HepG2 (cell line): ENCODE results near the gene ABHD12. TPM values are rescaled to one million over a fixed set of nuclear protein-coding genes. Genes with fewer than 3 reads are reported as not detected.

Source experiments
- DPF2 ChIP-seq: sonication (generic); formaldehyde crosslinking; IDR thresholded peaks from 2 replicates; pipeline ENCODE4 v1.4.0; 2020; ENCODE audit warnings: mild to moderate bottlenecking, low read depth, missing genetic modification reagents, borderline replicate concordance
- ELF1 ChIP-seq: sonication (generic); formaldehyde crosslinking; IDR thresholded peaks from 2 replicates; pipeline ENCODE4 v1.4.0; 2020; ENCODE audit warnings: missing genetic modification reagents
- FOXA1 ChIP-seq, 2 experiments: fragments of 450-650 bp in 1 of 2; sonication (generic) in 1 of 2; formaldehyde crosslinking in 1 of 2; IDR thresholded peaks; 2 replicates each; pipeline versions ENCODE4 v1.4.0 to v1.6.1; 2016 to 2020; ENCODE audit warnings: missing genetic modification reagents in 1 of 2
- FOXK2 ChIP-seq: fragments of 450-650 bp; IDR thresholded peaks from 2 replicates; pipeline ENCODE4 v1.6.1; 2016
- HNF1A ChIP-seq, 2 experiments: sonication (generic) in 1 of 2; formaldehyde crosslinking in 1 of 2; IDR thresholded peaks; 2 replicates each; pipeline versions ENCODE4 v1.4.0 to v1.6.1; 2016 to 2020; ENCODE audit warnings: borderline replicate concordance in 1 of 2, low read depth in 1 of 2, mild to moderate bottlenecking in 1 of 2, missing genetic modification reagents in 1 of 2
- KAT8 ChIP-seq: IDR thresholded peaks from 2 replicates; pipeline ENCODE4 v1.6.1; 2016; ENCODE audit warnings: missing genetic modification reagents, missing compliant biosample characterization
- KLF12 ChIP-seq: sonication (generic); formaldehyde crosslinking; IDR thresholded peaks from 2 replicates; pipeline ENCODE4 v1.4.0; 2020; ENCODE audit warnings: missing genetic modification reagents, borderline replicate concordance
- MLLT10 ChIP-seq: sonication (generic); formaldehyde crosslinking; IDR thresholded peaks from 2 replicates; pipeline ENCODE4 v1.4.0; 2020; ENCODE audit warnings: missing genetic modification reagents
- NR3C1 ChIP-seq: sonication (generic); formaldehyde crosslinking; IDR thresholded peaks from 2 replicates; pipeline ENCODE4 v1.4.0; 2020; ENCODE audit warnings: missing genetic modification reagents
- POLR2AphosphoS2 ChIP-seq: IDR thresholded peaks from 2 replicates; pipeline ENCODE4 v1.6.1; 2011; ENCODE audit warnings: low read depth, low read length, improper control_type of control experiment
- RORA ChIP-seq: sonication (generic); formaldehyde crosslinking; IDR thresholded peaks from 2 replicates; pipeline ENCODE4 v1.5.0; 2020; ENCODE audit warnings: mild to moderate bottlenecking, missing genetic modification reagents, moderate library complexity
- SAFB2 ChIP-seq: sonication (generic); formaldehyde crosslinking; IDR thresholded peaks from 2 replicates; pipeline ENCODE4 v1.5.1; 2020; ENCODE audit warnings: missing genetic modification reagents, low read depth, mild to moderate bottlenecking, borderline replicate concordance
- ZBTB21 ChIP-seq: sonication (generic); formaldehyde crosslinking; IDR thresholded peaks from 2 replicates; pipeline ENCODE4 v1.4.0; 2020; ENCODE audit warnings: missing genetic modification reagents
- ZNF143 ChIP-seq: sonication (generic); formaldehyde crosslinking; IDR thresholded peaks from 2 replicates; pipeline ENCODE4 v1.4.0; 2020; ENCODE audit warnings: missing genetic modification reagents
- ZNF275 ChIP-seq: sonication (generic); formaldehyde crosslinking; IDR thresholded peaks from 2 replicates; pipeline ENCODE4 v1.8.0; 2022; ENCODE audit warnings: missing genetic modification reagents, mild to moderate bottlenecking, inconsistent platforms, borderline replicate concordance
- ZNF292 ChIP-seq: sonication (generic); formaldehyde crosslinking; IDR thresholded peaks from 2 replicates; pipeline ENCODE4 v1.8.1; 2022; ENCODE audit warnings: mild to moderate bottlenecking, low read depth, missing genetic modification reagents, borderline replicate concordance
- ZNF547 ChIP-seq: sonication (generic); formaldehyde crosslinking; IDR thresholded peaks from 2 replicates; pipeline ENCODE4 v1.5.1; 2020; ENCODE audit warnings: mild to moderate bottlenecking, missing genetic modification reagents
- ZNF558 ChIP-seq: sonication (generic); formaldehyde crosslinking; IDR thresholded peaks from 2 replicates; pipeline ENCODE4 v1.9.0; 2022; ENCODE audit warnings: mild to moderate bottlenecking, missing genetic modification reagents, borderline replicate concordance
- ZNF672 ChIP-seq: sonication (generic); formaldehyde crosslinking; IDR thresholded peaks from 2 replicates; pipeline ENCODE4 v1.8.1; 2022; ENCODE audit warnings: missing genetic modification reagents
- ZNF75D ChIP-seq: sonication (generic); formaldehyde crosslinking; IDR thresholded peaks from 2 replicates; pipeline ENCODE4 v1.8.1; 2023; ENCODE audit warnings: missing genetic modification reagents, mild to moderate bottlenecking, borderline replicate concordance
- ZSCAN22 ChIP-seq: sonication (generic); formaldehyde crosslinking; IDR thresholded peaks from 2 replicates; pipeline ENCODE4 v1.4.0; 2020; ENCODE audit warnings: mild to moderate bottlenecking, missing genetic modification reagents
- polyA plus RNA-seq, 8 experiments: library from polyadenylated mRNA; depleted of rRNA in 3 of 8; stranded (reverse) in 7 of 8; unstranded in 1 of 8; fragments of >200 nt; fragmentation: Illumina TruSeq in 4 of 8; extraction: Trizol in 4 of 8; gene quantifications; 2 replicates each; pipeline versions ENCODE4 v1.2.1 to v1.2.3, GENCODE V29; 2011 to 2016; ENCODE audit warnings: low read depth in 4 of 8, missing spikeins in 1 of 8, mixed read lengths in 1 of 8; ENCODE audit not compliant: insufficient read depth in 1 of 8
- total RNA-seq, 5 experiments: library from RNA; depleted of rRNA; stranded (reverse); fragments of >200 nt; fragmentation: Illumina TruSeq; extraction: Trizol; gene quantifications; 2 replicates each; pipeline ENCODE4 v1.2.3, GENCODE V29; 2016; ENCODE audit warnings: low read depth in 1 of 5
- TF ChIP-seq, protein P1 (sequence below): sonication (generic); formaldehyde crosslinking; conservative IDR thresholded peaks from 2 replicates; pipeline ENCODE4 v1.8.0; 2022; ENCODE audit warnings: mild to moderate bottlenecking, moderate library complexity, missing genetic modification reagents

Gene ABHD12
- total and polyA plus RNA-seq, 2 of the 13 experiments (the other 11 are each of a cell fraction or from before 2014, with no cell fraction given), result 23.5 to 72.1 TPM

DNA sequence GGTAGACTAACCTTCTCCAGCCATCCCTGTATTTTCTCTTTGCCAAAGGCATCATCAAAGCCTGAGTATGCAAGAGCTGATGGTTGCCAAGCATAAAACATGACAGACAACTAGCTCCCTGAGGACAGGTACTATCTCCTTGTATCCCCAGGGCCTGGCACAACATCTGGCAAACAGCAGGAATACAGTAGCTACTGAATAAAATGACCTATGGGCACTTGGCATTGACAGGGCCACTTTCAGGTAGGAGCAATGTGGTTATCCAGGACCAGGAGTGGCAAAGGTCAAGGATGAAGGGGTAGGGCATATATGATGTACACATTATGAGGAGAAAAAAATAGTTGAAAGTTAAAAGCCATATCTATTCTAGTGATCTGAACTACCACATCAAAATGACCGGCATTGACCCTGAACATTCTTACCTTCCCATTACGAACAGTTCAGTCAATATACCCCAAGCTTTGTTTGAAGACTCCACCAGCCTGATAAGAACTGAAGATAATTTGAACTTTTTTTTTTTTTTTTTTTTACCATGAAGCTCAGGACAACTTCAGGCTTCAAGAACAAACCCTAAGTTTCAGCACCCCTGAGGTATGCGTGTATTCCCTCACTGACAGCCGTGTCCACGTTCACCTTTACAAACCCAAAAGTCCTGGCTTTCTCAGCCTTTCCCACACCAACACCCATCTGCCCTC is 12.3 kb downstream of the ABHD12 start (continued):
- TF ChIP-seq ZNF547, result no peak
- peak; percentile 78 for TF ChIP-seq FOXA1 (IDR thresholded peaks at IDR 0.05)
- peak; percentile 94 for TF ChIP-seq FOXA1 (CRISPR knock-in tag; IDR thresholded peaks at IDR 0.05)
- peak; percentile 44; the same call in 1 of the 2 replicates for TF ChIP-seq ZNF558 (CRISPR knock-in tag)
- no peak for TF ChIP-seq ZBTB21 (CRISPR knock-in tag)
- peak; percentile 70; the same call in 1 of the 2 replicates for TF ChIP-seq KAT8 (CRISPR knock-in tag)
- TF ChIP-seq ZNF75D (CRISPR knock-in tag), result no peak
- TF ChIP-seq RORA (CRISPR knock-in tag), result no peak
- TF ChIP-seq ZNF292, result no peak; the same call in 1 of the 2 replicates
- TF ChIP-seq ZNF275, result no peak
- no peak for TF ChIP-seq SAFB2 (CRISPR knock-in tag)
- TF ChIP-seq HNF1A (IDR thresholded peaks at IDR 0.05; ENCODE audit: low read depth), result peak; percentile 75
- TF ChIP-seq HNF1A (CRISPR knock-in tag; IDR thresholded peaks at IDR 0.05; ENCODE audit: borderline replicate concordance), result peak; percentile 81; the same call in 1 of the 2 replicates
- 0 out of 2 replicates have a peak, but pooled peaks have one; percentile 32 for TF ChIP-seq FOXK2
- TF ChIP-seq KLF12 (CRISPR knock-in tag), result no peak
- no peak for TF ChIP-seq MLLT10
- TF ChIP-seq ELF1 (CRISPR knock-in tag), result no peak
- TF ChIP-seq ZNF143 (CRISPR knock-in tag), result no peak
- TF ChIP-seq POLR2AphosphoS2, result no peak
- no peak for TF ChIP-seq ZNF672 (CRISPR knock-in tag)
- TF ChIP-seq ZSCAN22 (CRISPR knock-in tag), result no peak
- TF ChIP-seq, protein P1, sequence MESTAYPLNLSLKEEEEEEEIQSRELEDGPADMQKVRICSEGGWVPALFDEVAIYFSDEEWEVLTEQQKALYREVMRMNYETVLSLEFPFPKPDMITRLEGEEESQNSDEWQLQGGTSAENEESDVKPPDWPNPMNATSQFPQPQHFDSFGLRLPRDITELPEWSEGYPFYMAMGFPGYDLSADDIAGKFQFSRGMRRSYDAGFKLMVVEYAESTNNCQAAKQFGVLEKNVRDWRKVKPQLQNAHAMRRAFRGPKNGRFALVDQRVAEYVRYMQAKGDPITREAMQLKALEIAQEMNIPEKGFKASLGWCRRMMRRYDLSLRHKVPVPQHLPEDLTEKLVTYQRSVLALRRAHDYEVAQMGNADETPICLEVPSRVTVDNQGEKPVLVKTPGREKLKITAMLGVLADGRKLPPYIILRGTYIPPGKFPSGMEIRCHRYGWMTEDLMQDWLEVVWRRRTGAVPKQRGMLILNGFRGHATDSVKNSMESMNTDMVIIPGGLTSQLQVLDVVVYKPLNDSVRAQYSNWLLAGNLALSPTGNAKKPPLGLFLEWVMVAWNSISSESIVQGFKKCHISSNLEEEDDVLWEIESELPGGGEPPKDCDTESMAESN, result peak; percentile 97
- TF ChIP-seq NR3C1 (CRISPR knock-in tag), result no peak
- TF ChIP-seq DPF2 (CRISPR knock-in tag), result peak; percentile 55
